GM21786 (cell line): Measurements from ENCODE around the gene SNX13.
"Not testable (repeated sequence)": the region's sequence is repeated elsewhere in the genome, so short reads cannot be mapped to it uniquely, and the experiment has no call there.

Experiments used
- ATAC-seq: cut with Tn5 transposase; IDR thresholded peaks from one replicate; pipeline ENCODE4 v1.9.1; 2021; ENCODE audit not compliant: unreplicated experiment

Gene SNX13

DNA sequence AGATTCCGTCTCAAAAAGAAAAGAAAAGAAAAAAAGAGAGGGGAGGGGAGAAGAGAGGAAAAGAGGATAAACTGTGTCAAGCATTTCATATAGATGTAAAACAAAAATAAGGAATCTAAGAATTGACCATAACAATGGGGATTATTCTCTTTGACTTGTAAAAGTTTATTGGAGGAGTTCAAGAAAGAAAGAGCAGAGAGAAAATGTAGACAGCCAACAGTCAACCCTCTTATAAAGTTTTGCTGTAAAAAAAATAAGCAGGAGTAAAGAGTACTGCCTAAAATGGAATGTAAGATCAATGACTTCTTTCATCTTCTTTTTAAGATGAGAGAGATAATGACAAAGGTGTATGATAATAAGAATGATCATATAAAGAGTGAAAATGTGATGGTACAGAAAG is 87.9 kb downstream of the SNX13 start:
- no peak for ATAC-seq

DNA sequence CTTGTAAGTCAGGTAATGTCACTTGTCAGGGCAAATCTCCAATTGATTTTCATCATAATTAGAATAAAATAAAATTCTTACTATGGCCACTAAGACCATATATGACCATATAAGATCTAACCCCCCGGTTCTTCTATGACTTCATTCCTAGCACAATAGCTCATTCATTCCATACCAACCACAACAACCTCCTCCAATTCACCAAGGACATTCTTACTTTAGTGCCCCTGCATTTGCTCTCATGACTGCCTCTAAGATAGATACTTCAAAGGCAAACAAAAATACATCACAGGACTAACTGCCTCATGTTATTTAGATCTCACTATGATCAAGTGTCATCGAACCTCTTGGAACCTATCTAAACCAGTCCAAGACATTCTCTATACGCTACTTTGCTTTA is 90.8 kb downstream of the SNX13 start:
- ATAC-seq = no peak

DNA sequence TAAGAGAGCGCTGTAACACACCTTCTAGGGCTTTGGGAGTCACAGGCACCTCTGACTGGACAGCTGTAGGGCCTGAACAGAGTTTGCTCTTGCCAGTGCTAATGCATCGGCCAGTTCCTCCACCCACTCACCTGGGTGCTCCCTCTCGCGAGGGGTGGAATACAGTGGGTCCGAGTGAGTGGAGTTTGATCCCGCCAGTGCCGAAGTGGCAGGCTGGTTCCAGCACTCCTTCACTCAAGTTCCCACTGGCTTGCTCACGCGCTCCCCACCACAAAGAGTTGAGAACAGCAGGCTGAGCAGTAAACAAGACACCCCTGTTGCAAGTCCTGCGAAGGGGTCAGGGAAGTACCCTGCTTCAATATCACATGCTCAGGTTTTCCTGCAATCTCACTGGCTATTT is 91.8 kb downstream of the SNX13 start:
- ATAC-seq = no peak

DNA sequence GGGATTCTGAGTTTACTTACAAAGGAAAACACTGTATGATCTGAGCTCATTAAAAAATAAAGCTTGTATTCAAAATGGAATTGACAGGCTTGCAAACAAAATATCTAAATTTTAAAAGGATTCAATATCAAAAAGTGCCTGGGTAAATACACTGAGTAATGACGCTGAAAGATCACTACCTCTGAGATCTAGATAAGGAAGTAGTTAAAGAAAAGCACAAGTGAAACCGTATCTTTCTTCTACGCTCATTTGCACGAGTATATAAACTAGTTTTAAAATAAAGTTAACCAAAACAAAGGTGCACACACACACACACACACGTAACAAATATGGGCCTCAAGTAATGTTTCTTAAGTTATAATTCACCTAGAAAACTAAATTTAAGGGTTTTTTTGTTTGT is 93.4 kb downstream of the SNX13 start:
- ATAC-seq = no peak

DNA sequence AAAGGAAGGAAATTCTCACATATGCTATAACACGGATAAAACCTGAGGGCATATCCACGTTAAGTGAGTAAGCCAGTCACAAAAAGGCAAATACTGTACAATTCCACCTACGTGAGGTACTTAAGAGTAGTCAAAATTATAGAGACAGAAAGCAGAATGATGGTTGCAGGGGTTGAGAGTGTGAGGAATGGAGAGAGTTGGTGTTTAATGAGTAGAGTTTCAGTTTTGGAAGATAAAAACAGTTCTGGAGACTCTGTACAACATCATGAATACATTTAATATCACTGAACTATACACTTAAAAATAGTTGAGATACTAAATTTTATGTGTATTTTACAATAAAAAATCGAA is 95.1 kb downstream of the SNX13 start:
- no peak for ATAC-seq

DNA sequence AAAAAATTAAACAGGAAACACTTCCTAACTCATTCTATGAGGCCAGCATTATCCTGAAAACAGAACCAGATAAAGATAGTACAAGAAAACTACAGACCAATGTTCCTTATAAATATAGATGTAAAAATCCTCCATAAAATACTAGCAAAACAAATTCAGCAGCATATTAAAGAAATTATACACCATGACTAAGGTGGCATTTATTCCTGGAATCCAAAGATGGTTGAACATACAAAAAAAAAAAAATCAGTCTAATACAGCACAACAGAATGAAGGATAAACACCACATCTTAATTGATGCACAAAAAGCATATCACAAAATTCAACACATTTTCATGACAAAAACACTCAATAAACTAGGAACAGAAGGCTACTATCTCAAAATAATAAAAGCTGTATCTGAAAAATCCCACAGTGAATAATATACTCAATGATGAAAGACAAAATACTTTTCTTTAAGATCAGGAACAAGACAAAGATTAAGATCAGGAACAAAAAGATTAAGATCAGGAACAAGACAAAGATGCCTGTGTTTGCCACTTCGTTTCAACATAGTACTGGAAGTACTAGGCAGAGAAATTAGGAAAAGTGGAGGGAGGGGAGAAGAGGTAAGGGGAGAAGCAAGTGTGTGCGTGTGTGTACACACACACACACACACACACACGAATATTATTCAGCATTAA is 95.6 kb downstream of the SNX13 start:
- no peak for ATAC-seq

DNA sequence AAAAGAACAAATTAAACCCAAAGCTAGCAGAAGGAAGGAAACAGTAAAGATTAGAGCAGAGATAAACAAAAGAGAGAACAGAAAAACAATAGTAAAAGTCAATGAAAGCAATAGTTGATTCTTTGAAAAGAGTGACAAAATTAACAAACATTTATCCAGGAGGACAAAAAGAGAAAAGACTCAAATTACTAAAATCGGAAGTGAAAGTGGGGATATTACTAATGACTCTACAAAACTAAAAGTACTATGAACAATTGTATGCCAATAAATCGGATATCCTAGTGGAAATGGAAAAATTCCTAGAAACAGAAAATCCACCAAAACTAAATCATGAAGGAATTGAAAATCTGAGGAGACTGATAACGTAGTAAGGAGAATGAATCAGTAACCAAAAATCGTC is 96.3 kb downstream of the SNX13 start:
- no peak for ATAC-seq

DNA sequence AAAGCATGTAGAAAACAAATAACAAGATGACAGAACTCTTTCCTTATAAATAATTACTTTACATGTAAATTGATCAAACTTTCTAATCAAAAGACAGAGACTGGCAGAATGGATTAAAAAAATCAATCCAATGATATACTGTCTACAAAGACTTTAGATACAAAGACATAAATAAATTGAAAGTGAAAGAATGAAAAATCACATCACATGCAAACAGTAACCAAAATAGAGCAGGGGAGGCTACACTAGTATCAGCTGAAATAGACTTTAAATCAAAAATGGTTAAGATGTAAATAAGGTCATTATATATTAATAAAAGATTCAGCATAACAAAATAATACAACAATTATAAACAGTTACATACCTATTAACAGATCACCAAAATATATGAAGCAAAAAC is 97.3 kb downstream of the SNX13 start:
- no peak for ATAC-seq

DNA sequence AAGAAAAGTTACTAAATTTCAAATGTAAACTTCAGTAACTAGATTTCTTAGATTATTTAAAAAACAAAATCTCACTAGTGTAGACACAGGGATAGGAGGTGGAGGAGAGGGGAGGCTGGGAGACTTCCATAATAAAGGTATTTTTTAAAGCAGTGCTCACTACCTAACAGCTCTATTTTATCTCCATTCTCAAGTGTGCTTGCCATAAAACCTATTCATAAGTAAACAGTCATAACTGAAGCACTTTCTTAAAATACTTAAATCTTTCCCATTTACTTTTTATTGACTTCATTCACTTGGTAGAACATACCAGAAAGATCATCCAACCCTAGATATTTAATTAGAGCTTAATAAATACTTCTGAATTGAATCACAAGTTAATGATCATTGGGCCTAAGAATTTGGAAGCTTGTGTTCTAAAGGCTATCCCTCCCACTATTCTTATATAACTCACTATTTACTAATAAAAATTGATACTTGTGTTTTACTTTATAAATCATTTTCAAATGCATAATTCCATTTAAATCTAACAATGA is 107.4 kb downstream of the SNX13 start:
- no peak for ATAC-seq

DNA sequence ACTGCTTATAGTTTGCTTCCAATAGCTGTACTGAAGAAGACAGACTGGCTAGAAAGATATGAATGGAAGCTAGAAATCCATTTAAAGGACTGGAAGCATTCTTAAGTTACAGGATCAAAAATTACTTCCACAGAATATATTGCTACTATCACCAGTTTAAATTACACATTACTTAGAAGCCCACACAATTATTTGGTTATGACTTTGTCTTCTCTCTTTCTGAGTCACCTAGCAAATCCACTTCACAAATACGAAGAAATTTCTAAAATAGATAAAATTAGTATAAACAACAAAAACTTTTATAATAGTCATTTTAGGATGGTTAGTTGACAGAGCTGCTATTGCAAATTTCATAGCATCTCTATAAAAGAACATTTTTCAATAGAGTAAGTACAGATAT is 108.1 kb downstream of the SNX13 start:
- no peak for ATAC-seq

DNA sequence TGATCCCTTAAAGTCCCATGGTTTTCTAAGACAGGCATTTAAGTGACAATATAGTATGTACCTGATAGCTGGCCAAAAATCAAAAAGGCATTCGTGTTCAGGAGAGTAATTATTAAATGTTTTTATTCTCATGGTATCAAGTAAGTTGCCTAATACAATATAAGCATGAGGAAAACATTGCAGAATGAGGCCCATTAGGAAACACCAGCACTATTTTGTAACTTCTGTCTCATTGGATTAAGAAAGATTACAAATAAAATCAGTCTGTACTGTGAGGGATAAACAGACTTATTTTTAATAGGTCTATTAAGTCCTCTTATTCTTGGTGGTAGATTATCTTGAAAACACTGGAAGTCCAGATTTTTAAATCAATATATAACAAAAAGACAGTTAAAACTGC is 110.1 kb downstream of the SNX13 start:
- no peak for ATAC-seq

DNA sequence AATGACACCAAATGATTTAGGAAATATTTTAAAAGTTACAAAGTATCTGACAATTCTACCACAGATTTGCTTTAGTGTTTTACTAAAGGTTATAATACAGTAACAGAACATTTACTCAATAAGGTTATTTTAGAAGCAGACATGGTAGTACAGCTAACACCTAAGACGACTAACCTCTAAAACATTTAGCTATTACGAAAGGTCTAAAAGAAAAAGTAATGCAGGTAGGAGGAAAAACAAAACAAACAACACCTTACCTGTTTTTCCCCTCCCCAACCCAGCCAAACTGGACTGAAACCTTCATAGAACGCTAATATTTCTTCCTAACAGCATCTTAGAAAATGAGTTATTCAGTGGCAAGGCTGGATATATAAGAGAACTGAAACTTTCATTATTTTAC is 111.3 kb downstream of the SNX13 start:
- ATAC-seq = no peak

DNA sequence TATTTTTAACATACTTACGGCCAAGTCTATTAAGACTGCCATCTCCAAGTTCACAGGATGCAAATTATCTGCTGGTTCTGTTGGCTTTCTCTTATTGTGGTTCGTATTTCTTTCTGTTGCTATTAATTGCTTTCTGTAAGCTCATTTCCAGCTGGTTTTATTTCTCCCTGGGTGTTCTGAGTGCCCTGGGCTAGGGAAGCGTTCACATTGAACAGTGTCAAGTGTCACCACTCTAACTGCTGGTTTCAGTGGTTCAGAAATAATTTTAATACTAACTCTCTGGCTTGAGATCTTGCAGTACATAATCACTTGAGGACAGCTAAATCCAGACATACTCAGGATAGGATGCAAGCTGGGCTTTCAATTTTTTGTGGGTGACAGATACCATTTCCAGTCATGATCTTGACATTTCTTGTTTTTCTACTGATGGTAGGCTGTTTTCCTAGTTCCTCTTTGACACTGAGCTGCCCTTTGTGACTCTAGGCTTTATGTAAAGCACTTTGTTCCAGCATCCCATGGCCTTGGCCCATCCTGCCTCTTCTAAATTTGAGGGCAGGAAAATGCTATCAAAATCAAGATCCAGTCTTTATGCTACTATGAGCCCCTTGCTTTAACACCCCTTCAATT is 117.6 kb downstream of the SNX13 start:
- no peak for ATAC-seq

DNA sequence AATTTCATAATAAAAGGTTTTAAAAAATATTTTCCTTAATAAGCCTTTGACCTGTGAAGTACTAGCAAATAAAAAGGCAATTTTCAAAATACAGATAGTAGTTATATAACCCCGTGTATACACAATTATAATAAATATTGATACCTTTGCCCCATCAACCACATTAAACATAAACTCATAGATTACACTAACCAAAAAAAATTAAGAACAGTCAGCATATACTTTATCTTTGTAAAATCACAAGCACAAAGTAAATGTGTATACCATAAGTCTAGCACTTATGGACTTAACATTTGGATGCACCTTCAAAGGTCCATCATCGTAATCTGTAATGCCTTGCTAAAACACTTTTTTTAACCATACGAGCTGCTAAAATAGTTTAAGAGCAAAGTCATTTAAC is 123.4 kb downstream of the SNX13 start:
- ATAC-seq = no peak

DNA sequence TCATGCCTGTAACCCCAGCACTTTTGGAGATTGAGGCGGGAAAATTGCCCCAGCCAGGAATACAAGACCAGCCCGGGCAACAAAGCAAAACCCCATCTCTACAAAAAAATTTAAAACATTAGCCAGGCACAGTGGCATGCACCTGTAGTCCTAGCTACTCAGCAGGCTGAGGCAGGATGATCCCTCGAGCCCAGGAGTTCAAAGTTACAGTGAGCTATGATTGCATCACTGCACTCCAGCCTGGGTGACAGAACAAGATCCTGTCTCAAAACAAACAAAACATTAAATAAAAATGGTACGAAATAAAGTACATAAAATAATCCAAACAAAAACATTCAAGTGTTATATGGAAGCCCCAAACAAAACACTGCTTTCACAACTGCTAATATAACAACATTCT is 125.0 kb downstream of the SNX13 start:
- ATAC-seq = no peak

DNA sequence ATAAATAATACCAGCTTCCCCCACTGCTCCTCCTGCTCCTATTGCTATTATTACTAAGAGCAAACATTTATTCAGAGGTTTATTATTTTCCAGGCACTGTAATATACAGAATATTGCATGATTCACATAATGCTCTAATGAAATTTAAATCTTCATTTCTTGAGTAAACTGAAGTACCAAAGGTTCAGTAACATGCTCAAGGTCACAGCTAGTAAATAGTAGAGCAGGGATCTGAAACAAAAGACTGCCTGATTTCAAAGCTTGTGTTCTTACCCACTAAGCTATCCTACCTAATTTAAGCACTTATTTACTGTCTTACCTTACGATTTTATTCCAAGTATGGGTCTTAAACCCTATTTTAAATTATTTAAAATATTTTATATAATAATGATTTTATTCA is 126.2 kb downstream of the SNX13 start:
- ATAC-seq = no peak

DNA sequence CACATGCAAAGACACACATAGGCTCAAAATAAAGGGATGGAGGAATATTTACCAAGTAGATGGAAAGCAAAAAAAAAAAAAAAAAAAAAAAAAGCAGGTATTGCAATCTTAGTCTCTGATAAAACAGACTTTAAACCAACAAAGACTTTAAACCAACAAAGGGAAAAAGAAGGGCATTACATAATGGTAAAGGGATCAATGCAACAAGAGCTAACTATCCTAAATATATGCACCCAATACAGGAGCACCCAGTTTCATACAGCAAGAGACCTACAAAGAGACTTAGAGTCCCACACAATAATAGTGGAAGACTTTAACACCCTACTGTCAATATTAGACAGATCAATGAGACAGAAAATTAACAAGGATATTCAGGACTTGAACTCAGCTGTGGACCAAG is 131.1 kb downstream of the SNX13 start:
- ATAC-seq = not testable (repeated sequence)

DNA sequence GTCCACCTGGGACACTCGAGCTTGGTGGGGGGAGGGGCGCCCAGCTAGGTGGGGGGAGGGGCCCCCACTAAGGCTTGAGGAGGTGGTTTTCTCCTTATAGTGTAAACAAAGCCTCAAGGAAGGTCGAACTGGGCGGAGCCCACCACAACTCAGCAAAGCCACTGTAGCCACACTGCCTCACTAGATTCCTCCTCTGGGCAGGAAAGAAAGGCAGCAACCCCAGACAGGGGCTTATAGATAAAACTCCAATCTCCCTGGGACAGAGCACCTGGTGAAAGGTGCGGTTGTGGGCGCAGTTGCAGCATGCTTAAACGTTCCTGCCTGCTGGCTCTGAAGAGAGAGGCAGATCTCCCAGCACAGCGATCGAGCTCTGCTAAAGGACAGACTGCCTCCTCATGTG is 133.1 kb downstream of the SNX13 start:
- ATAC-seq = no peak

DNA sequence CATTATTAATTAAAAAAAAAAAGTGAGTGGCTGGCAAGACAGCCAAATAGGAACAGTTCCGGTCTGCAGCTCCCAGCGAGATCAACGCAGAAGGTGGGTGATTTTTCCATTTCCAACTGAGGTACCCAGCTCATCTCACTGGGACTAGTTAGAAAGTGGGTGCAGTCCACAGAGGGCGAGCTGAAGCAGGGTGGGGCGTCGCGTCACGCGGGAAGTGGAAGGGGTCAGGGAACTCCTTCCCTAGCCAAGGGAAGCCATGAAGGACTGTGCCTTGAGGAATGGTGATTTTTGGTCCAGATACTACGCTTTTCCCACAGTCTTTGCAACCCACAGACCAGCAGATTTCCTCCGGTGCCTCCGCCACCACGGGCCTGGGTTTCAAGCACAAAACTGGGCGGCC is 133.7 kb downstream of the SNX13 start:
- ATAC-seq = no peak

DNA sequence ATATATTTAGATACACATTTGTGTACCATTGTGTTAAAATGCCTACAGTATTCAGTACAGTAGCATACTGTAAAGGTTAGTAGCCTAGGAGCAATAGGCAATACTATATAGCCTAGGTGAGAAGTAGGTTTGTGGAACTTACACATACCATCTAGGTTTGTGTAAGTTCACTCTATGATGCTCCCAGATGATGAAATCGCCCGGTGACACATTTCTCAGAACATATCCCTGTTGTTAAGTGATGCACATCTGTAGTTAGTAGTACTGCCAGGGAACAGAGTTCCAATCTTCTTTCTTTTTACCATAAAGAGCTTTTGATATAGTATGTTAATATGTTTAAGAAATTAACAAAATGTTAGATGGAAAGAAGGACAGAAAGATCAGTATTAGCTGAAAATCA is 138.2 kb downstream of the SNX13 start:
- ATAC-seq = no peak

DNA sequence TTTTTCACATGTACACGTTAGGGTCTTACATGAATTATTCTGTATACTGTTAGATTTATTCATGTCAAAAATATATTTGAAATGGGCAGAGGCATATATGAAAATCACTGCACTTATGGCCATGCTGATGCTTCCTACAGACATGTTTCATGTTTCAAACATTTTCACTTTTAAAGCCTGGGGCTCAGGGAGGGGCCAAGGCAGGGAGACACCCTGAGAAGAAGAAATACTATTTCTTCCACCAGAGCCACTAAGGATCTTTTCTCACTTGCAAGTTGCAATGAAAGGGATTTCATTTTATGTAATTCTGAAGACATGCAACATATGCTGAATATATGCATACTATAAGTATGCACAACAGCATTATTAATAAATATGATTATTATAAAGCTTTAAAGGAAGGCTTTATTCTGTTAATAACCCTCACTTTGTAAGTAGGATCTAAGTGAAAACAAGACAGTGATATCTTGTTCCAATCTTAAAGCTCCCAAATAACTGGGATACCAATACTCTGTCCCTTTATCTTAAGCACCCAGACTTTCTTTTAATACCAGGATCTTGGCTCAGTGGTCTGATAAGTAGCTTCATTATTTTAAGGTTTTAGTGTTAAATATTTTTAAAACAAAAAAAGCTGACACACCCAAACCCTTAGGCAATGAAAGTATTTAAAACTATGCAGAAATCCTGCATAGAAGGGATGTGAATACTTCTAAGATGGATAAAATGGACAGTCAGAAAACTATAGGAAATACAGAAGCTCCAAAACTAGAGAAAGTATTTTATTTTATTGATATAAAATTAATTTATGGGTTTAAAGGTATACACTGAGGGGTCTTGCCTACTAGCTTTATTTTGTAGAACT is 148.0 kb downstream of the SNX13 start:
- ATAC-seq = no peak

DNA sequence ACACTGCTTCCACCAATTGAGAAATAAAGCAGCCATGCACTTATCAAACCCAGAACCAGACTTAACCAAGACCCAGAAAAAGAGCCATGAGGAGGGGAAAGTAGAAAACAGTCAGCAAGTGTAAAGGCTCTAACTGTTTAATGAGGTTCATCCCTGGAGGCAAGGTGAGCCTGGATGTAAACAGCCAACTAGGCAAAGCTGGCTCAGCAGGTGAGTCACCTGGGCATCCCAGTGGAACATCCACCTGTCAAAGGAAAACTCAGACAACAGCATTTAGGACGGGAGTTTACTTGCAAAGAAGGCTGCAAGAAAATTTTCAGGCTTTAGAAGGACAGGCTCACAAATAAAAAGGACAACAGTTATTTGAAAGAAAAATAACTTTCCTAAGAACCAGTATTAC is 153.0 kb downstream of the SNX13 start:
- no peak for ATAC-seq
